Fibroblast of lung (primary cell): ENCODE measurements around the gene NUDT7.

Experiments used
- EZH2 ChIP-seq: IDR thresholded peaks from 2 replicates; pipeline ENCODE4 v1.5.1; 2012; ENCODE audit warnings: low read length, control low read depth, mild to moderate bottlenecking; ENCODE audit errors: missing control alignments
- TF ChIP-seq, protein P1 (sequence below), 2 donors: IDR thresholded peaks in 1 of 2; conservative IDR thresholded peaks in 1 of 2; 1 replicate in 1 of 2; 2 replicates in 1 of 2; pipeline ENCODE4 v1.5.1; 2011 to 2012; ENCODE audit warnings: low read length in 2 of 2, control low read depth in 1 of 2, inconsistent platforms in 1 of 2, low read depth in 1 of 2, mild to moderate bottlenecking in 1 of 2

DNA sequence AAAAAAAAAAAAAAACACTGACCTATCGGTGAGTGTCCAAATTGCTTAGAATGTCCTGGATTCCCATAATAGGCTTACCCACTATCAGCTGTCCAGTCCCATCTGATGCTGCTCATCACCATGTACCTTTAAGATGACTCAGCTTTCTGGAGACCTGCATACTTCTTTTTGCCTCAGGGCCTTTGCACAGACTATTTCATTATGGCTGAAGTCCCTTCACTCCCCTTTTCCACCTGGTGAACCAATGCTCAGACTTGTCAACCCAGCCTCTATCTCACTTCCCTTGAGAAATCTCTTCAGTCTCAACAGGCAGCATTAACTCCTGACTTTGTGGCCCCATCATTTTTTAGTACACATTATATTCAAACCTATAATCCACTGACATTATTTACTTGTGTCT, 29.7 kb upstream of the NUDT7 start:
- TF ChIP-seq, protein P1, sequence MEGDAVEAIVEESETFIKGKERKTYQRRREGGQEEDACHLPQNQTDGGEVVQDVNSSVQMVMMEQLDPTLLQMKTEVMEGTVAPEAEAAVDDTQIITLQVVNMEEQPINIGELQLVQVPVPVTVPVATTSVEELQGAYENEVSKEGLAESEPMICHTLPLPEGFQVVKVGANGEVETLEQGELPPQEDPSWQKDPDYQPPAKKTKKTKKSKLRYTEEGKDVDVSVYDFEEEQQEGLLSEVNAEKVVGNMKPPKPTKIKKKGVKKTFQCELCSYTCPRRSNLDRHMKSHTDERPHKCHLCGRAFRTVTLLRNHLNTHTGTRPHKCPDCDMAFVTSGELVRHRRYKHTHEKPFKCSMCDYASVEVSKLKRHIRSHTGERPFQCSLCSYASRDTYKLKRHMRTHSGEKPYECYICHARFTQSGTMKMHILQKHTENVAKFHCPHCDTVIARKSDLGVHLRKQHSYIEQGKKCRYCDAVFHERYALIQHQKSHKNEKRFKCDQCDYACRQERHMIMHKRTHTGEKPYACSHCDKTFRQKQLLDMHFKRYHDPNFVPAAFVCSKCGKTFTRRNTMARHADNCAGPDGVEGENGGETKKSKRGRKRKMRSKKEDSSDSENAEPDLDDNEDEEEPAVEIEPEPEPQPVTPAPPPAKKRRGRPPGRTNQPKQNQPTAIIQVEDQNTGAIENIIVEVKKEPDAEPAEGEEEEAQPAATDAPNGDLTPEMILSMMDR (conservative IDR thresholded peaks at IDR 0.05 in 1 of 2, IDR thresholded peaks at IDR 0.05 in 1 of 2; ENCODE audit: low read depth in 1 of 2, low read length in 2 of 2), result no peak
- no peak for TF ChIP-seq EZH2
